Heart right ventricle (tissue), 16 donors: ENCODE data around the gene COL23A1. TPM values are rescaled to one million over a fixed set of nuclear protein-coding genes. Genes with fewer than 3 reads are reported as not detected.

Experiments used
- ATAC-seq, 8 donors: fragments of 200-7000 bp; cut with Tn5 transposase; one replicate each; pipeline ENCODE4 v1.9.1; 2020; ENCODE audit warnings: mild to moderate bottlenecking in 8 of 8, moderate library complexity in 8 of 8, moderate number of reproducible peaks in 1 of 8
- DNase-seq, 2 donors: peaks; one replicate each; pipeline ENCODE4 v3.0.0-alpha.2; 2020
- H3K27ac ChIP-seq, 10 donors: fragments of 200-600 bp; sonication (generic) in 2 of 10; one replicate each; pipeline versions ENCODE4 v1.5.0 to v1.8.0; 2020 to 2022; ENCODE audit warnings: mild to moderate bottlenecking in 3 of 10
- H3K27me3 ChIP-seq, 7 donors: fragments of 200-600 bp; one replicate each; pipeline ENCODE4 v1.8.0; 2021 to 2022; ENCODE audit warnings: mild to moderate bottlenecking in 2 of 7
- H3K36me3 ChIP-seq, 9 donors: fragments of 200-600 bp; sonication (generic) in 1 of 9; one replicate each; pipeline versions ENCODE4 v1.5.0 to v1.8.0; 2020 to 2022; ENCODE audit warnings: mild to moderate bottlenecking in 2 of 9
- H3K4me1 ChIP-seq, 9 donors: fragments of 200-600 bp; sonication (generic) in 1 of 9; one replicate each; pipeline versions ENCODE4 v1.5.0 to v1.8.0; 2020 to 2022; ENCODE audit warnings: mild to moderate bottlenecking in 4 of 9
- H3K4me3 ChIP-seq, 10 donors: fragments of 200-600 bp; sonication (generic) in 2 of 10; one replicate each; pipeline versions ENCODE4 v1.5.0 to v1.8.0; 2020 to 2022; ENCODE audit warnings: mild to moderate bottlenecking in 7 of 10, moderate library complexity in 2 of 10
- H3K9me3 ChIP-seq, 11 donors: fragments of 200-600 bp in 10 of 11; sonication (generic) in 2 of 11; one replicate each; pipeline versions ENCODE4 v1.5.0 to v1.8.0; 2013 to 2022; ENCODE audit warnings: mild to moderate bottlenecking in 2 of 11, control low read depth in 1 of 11, moderate library complexity in 1 of 11
- WGBS, 2 donors: extraction: QIAGEN DNeasy Blood & Tissue Kit; methylation state at CpG; one replicate each; pipeline ENCODE4 v1.1.7; 2013; ENCODE audit warnings: inconsistent platforms in 1 of 2; 5-methylcytosine and 5-hydroxymethylcytosine counted together
- intact Hi-C, 10 donors: fragments of 100-400 bp; cut with DNase I; formaldehyde crosslinking; loops; one replicate each; pipeline versions ENCODE4 v1.11.1 to v1.14.2; 2022
- polyA plus RNA-seq, 2 donors: library from polyadenylated mRNA; stranded (reverse); fragments of 200-250 nt; gene quantifications; one replicate each; pipeline ENCODE4 v1.2.3, GENCODE V29; 2013
- total RNA-seq, 10 donors: library from RNA; stranded (reverse); fragmentation: NEBNext Ultra II Directional in 3 of 10; extraction: Animal tissue kit (Norgen Biotek cat#: 25700) in 3 of 10; gene quantifications; one replicate each; pipeline versions ENCODE4 v1.2.1 to v1.2.4, GENCODE V29; 2021 to 2023
- TF ChIP-seq, protein P1 (sequence below), 9 donors: fragments of 200-600 bp; sonication (generic) in 2 of 9; IDR thresholded peaks; one replicate each; pipeline versions ENCODE4 v1.5.0 to v1.8.0; 2021 to 2022; ENCODE audit warnings: antibody characterized with exemption in 9 of 9, mild to moderate bottlenecking in 5 of 9, moderate library complexity in 1 of 9
- donor health status: Arrhythmogenic right ventricular cardiomyopathy.
- donor health status: ischemic (EF 13 %, LVEDD 7.1; RV severe dilation, severe dysfunction).
- donor health status: healthy with polysubstance abuse.
- donor health status: DM: no; HTN: yes; CAD: no.
- donor health status: DM: no; HTN: no; CAD: no.
- donor health status: ischemic (EF 25% LVEDD 6.9; RV normal size, moderate dysfunction).
- donor health status: ischemic (EF 25% LVEDD 5.7; RV mildly dilated, moderate dysfunction).
- donor health status: healthy.
- donor health status: DM: yes; HTN: yes; CAD: no.
- donor health status: Ischemic cardiomyopathy.
- donor health status: ischemic (EF 35%, LVEDD 5.7; RV mildly dilated, moderate dysfunction).
- donor health status: nonischemic (EF 11% LVEDD 7.7; RV severe dilation, severe dysfunction).
- donor health status: DM: yes; HTN: yes; CAD: no.
- donor health status: PGD.
- donor health status: ischemic (EF 29% LVEDD 5.4; RV normal size, mild dysfunction).
- donor health status: nonischemic (EF 23%, LVEDD 6.1; RV moderate dilation, normal function).

COL23A1 gene
- total and polyA plus RNA-seq, 12 donors = 8.9 to 29.0 (median 16.2) TPM

DNA sequence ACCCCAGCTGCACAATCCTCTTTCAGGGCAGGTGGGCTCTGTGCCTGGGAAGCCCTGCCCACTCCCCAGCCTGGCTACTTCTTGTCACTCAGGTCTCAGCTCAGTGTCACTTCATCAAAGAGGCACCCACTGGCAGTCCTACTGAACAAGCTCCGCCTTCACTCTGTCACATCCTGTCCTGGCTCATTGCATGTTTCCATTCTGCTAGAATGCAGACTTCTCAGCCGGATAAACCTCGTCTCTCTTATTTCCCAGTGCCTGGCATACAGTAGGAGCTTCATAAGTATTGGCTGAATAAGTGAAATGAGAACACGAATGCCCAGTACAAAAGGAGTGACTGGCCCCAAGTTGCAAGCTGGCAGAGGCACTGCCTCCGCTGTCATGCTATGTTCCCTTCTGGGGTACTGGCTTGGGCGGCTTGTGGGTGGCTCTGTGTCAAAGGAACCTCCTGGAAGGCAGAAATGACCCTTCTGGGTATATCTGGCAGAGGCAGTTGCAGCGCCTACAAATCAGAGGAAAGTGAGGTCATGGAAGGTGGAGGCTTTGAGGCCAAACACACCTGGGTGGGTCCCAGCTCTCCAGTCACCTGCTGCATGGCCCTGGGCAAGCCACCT, 259.3 kb downstream of the COL23A1 start:
- Histone ChIP-seq H3K4me3 (no peak overlapping the region), H3K4me1 (peaks cover 8 to 43% (median 23%) of the 10 kb centered on the region in 9 donors), H3K36me3 (no peaks in the 10 kb centered on the region), H3K27me3 (no peaks in the 10 kb centered on the region), H3K9me3 (no peaks in the 10 kb centered on the region), H3K27ac (peak overlapping the region; percentile 73 to 90 (median 84))
- intact Hi-C loops = loop anchor here in 3 of 10 donors (5.0 kb wide), 4 partner anchors 51 to 216 kb away; no protein-coding TSS in a partner anchor
- DNase-seq (peak in 1 of 2 donors; percentile 56), ATAC-seq (peak in 7 of 8 donors; percentile 46 to 78 (median 67))
- 54 to 57% methylated on average over 7 of the region's 7 CpGs for WGBS, 2 donors
- TF ChIP-seq, protein P1, sequence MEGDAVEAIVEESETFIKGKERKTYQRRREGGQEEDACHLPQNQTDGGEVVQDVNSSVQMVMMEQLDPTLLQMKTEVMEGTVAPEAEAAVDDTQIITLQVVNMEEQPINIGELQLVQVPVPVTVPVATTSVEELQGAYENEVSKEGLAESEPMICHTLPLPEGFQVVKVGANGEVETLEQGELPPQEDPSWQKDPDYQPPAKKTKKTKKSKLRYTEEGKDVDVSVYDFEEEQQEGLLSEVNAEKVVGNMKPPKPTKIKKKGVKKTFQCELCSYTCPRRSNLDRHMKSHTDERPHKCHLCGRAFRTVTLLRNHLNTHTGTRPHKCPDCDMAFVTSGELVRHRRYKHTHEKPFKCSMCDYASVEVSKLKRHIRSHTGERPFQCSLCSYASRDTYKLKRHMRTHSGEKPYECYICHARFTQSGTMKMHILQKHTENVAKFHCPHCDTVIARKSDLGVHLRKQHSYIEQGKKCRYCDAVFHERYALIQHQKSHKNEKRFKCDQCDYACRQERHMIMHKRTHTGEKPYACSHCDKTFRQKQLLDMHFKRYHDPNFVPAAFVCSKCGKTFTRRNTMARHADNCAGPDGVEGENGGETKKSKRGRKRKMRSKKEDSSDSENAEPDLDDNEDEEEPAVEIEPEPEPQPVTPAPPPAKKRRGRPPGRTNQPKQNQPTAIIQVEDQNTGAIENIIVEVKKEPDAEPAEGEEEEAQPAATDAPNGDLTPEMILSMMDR (IDR thresholded peaks at IDR 0.05) = no peak

DNA sequence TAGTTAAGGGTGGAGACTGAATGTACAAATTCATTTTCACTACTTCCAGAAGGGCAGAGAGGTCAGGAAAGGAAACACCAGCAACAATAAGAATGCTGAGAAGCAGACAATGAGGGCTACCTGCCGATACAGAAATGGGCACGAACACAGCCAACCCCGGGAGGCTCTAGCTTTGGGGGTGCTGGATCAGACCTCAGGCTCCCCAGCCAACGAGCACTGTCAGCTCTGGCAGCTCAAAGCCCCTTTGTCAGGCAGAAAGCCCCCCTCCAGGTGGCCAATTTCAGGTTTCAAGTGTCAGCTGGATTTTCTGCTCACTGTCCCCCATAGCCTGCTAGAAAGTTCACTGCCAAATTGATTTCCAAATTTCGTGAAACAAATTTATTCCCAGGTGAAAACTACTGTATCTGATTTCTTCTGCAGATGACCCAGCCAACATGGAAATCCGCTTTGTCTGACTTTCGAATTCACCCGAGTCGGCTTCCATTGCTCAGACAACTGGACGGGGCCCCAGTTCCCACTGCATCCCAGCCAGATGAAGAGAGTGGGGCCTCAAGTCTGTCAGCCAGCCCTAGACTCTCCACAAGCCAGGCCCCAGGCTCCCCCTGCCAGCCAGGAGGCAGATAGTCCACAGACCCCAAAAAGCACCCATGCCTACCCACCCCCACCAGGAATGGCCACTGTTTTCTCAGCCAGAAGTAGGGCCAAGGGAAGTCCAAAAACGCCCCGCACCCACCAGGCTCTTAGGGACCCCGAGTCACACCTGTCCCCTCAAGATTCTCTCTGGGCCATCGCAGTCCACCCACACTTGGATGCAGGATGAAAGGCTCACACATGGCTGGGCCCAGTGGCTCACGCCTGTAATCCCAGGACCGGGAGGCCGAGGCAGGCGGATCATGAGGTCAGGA, 261.1 kb downstream of the COL23A1 start:
- H3K9me3 ChIP-seq = peaks cover 0 to 2% (median 0%) of the 10 kb centered on the region in 11 donors
- no peak overlapping the region for H3K4me3 ChIP-seq
- H3K4me1 ChIP-seq = peaks cover 8 to 35% (median 23%) of the 10 kb centered on the region in 9 donors
- no peaks in the 10 kb centered on the region for H3K36me3 ChIP-seq
- no peak for DNase-seq
- 87 to 88% methylated on average over 18 of the region's 18 CpGs for WGBS, 2 donors
- ATAC-seq = no peak
- intact Hi-C loops = no loop called here
- H3K27me3 ChIP-seq = no peaks in the 10 kb centered on the region
- H3K27ac ChIP-seq = no peak overlapping the region
- TF ChIP-seq, protein P1 (IDR thresholded peaks at IDR 0.05) = no peak

DNA sequence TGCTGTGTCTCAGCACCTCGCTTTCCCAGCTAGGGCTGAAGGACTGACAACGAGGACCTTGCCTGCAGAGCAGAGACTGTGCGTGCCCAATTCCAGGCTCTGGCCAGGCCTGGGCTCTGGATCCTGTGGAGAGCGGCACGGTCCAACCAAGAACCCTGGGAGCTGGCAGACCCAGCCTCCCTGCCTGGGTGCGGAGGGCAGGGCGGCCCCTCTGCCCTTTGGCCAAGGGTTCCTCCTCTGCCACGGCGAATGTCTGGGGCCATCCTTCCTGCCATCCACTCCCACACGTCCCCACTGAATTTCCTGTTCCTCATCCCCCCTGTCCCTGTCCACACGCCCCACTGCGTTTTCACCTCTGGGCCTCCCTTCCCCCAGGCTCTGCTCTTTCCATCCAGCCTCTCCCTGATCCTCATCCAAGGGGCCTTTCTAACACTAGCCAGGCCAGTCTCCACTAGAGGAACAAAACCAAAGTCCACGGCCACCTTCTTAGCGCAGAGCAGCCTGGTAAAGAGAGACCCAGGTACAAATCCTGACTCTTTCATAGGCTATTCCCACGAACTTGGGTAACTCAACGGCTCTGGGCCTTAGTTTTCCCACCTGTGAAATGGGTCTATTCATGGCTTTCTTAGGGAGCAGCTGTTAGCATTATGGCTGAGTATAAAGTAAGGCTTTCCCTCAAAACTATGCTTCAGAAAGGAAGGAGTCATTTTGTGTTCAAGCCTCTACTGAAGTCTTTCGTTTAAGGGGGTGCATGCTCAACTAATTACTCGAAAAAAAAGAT, 262.1 kb downstream of the COL23A1 start:
- Histone ChIP-seq H3K27me3 (no peaks in the 10 kb centered on the region), H3K9me3 (peaks cover 0 to 2% (median 0%) of the 10 kb centered on the region in 11 donors), H3K27ac (no peak overlapping the region), H3K4me3 (no peak overlapping the region), H3K36me3 (no peaks in the 10 kb centered on the region), H3K4me1 (peaks cover 8 to 35% (median 23%) of the 10 kb centered on the region in 9 donors)
- ATAC-seq = no peak
- WGBS, 2 donors = 80 to 81% methylated on average over 18 of the region's 18 CpGs
- DNase-seq = peak in 1 of 2 donors; percentile 6
- TF ChIP-seq, protein P1 (IDR thresholded peaks at IDR 0.05) = no peak
- intact Hi-C loops = no loop called here

DNA sequence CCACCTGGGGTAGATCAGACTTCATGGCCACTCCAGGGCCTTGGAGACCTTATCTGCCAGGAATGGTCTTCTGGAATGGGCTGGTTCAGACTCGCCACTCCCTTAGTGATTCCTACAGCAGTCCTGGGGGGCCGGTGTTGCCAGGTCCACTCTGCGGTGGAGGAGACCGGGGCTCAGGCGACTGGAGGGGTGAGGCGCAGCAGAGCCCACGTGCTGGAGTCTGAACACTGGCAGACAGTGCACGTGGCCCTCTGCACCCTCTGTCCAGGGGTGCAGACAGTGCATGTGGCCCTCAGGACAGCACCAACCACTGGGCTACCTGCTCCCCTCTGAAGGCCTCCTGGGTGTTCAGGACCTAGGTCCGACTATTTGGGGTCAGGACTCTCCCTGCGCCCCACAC, 262.7 kb downstream of the COL23A1 start:
- Histone ChIP-seq H3K36me3 (no peaks in the 10 kb centered on the region), H3K4me3 (no peak overlapping the region), H3K9me3 (peaks cover 0 to 2% (median 0%) of the 10 kb centered on the region in 11 donors), H3K27ac (no peak overlapping the region), H3K4me1 (peaks cover 8 to 31% (median 19%) of the 10 kb centered on the region in 9 donors), H3K27me3 (no peaks in the 10 kb centered on the region)
- no peak for DNase-seq
- WGBS, 2 donors = 83 to 87% methylated on average over 10 of the region's 10 CpGs
- TF ChIP-seq, protein P1 (IDR thresholded peaks at IDR 0.05) = no peak
- ATAC-seq = no peak
- intact Hi-C loops = no loop called here
